HepG2 (cell line): ENCODE measurements around the gene MTA1. TPM values are rescaled to one million over a fixed set of nuclear protein-coding genes. Genes with fewer than 3 reads are reported as not detected.

Experiments
- AGO2 ChIP-seq: fragments of 200-400 bp; formaldehyde crosslinking; optimal IDR thresholded peaks from 2 replicates; pipeline ENCODE3; 2017; ENCODE audit warnings: mild to moderate bottlenecking, low read depth, low read length, moderate library complexity
- ARHGAP35 ChIP-seq: sonication (generic); formaldehyde crosslinking; IDR thresholded peaks from 2 replicates; pipeline ENCODE4 v1.9.0; 2022; ENCODE audit warnings: mild to moderate bottlenecking, inconsistent platforms, moderate library complexity, missing genetic modification reagents, borderline replicate concordance
- ARNT ChIP-seq: fragments of 450-650 bp; IDR thresholded peaks from 2 replicates; pipeline ENCODE4 v1.6.1; 2017
- CBFB ChIP-seq: sonication (generic); formaldehyde crosslinking; IDR thresholded peaks from 2 replicates; pipeline ENCODE4 v1.4.0; 2020; ENCODE audit warnings: missing genetic modification reagents
- HMGXB4 ChIP-seq, 2 experiments: sonication (generic) in 1 of 2; formaldehyde crosslinking in 1 of 2; IDR thresholded peaks; 2 replicates each; pipeline versions ENCODE4 v1.4.0 to v1.6.1; 2018 to 2020; ENCODE audit warnings: missing genetic modification reagents in 2 of 2, borderline replicate concordance in 1 of 2, low read depth in 1 of 2, mild to moderate bottlenecking in 1 of 2, missing biosample characterization in 1 of 2
- HNRNPL ChIP-seq: fragments of 200-400 bp; formaldehyde crosslinking; IDR thresholded peaks from 2 replicates; pipeline ENCODE4 v1.6.1; 2017; ENCODE audit warnings: mild to moderate bottlenecking, low read depth, low read length
- HNRNPLL ChIP-seq: fragments of 200-400 bp; formaldehyde crosslinking; IDR thresholded peaks from 2 replicates; pipeline ENCODE4 v1.6.1; 2017; ENCODE audit warnings: mild to moderate bottlenecking, low read depth, low read length; ENCODE audit not compliant: poor library complexity, severe bottlenecking
- NFYB ChIP-seq: sonication (generic); formaldehyde crosslinking; IDR thresholded peaks from 2 replicates; pipeline ENCODE4 v1.4.0; 2020; ENCODE audit warnings: missing genetic modification reagents
- STAG1 ChIP-seq: sonication (generic); formaldehyde crosslinking; IDR thresholded peaks from 2 replicates; pipeline ENCODE4 v1.4.0; 2020; ENCODE audit warnings: missing genetic modification reagents
- TSC22D2 ChIP-seq: sonication (generic); formaldehyde crosslinking; IDR thresholded peaks from 2 replicates; pipeline ENCODE4 v1.5.1; 2020; ENCODE audit warnings: missing genetic modification reagents, mild to moderate bottlenecking, borderline replicate concordance
- ZBTB21 ChIP-seq: sonication (generic); formaldehyde crosslinking; IDR thresholded peaks from 2 replicates; pipeline ENCODE4 v1.4.0; 2020; ENCODE audit warnings: missing genetic modification reagents
- ZC3H13 ChIP-seq: sonication (generic); formaldehyde crosslinking; IDR thresholded peaks from 2 replicates; pipeline ENCODE4 v1.8.1; 2023; ENCODE audit warnings: mild to moderate bottlenecking, missing genetic modification reagents, moderate library complexity
- ZNF704 ChIP-seq: sonication (generic); formaldehyde crosslinking; IDR thresholded peaks from 2 replicates; pipeline ENCODE4 v1.8.1; 2023; ENCODE audit warnings: mild to moderate bottlenecking, inconsistent platforms, moderate library complexity, missing genetic modification reagents, borderline replicate concordance
- polyA plus RNA-seq, 8 experiments: library from polyadenylated mRNA; depleted of rRNA in 3 of 8; stranded (reverse) in 7 of 8; unstranded in 1 of 8; fragments of >200 nt; fragmentation: Illumina TruSeq in 4 of 8; extraction: Trizol in 4 of 8; gene quantifications; 2 replicates each; pipeline versions ENCODE4 v1.2.1 to v1.2.3, GENCODE V29; 2011 to 2016; ENCODE audit warnings: low read depth in 4 of 8, missing spikeins in 1 of 8, mixed read lengths in 1 of 8; ENCODE audit not compliant: insufficient read depth in 1 of 8
- total RNA-seq, 5 experiments: library from RNA; depleted of rRNA; stranded (reverse); fragments of >200 nt; fragmentation: Illumina TruSeq; extraction: Trizol; gene quantifications; 2 replicates each; pipeline ENCODE4 v1.2.3, GENCODE V29; 2016; ENCODE audit warnings: low read depth in 1 of 5

Gene MTA1
- total and polyA plus RNA-seq, 2 of the 13 experiments (the other 11 are each of a cell fraction or from before 2014, with no cell fraction given), result 35.2 to 85.8 TPM

- TF ChIP-seq HNRNPL (0 out of 2 replicates have a peak, but pooled peaks have one; percentile 2), ZC3H13 (CRISPR knock-in tag) (0 out of 2 replicates have a peak, but pooled peaks have one; percentile 42), NFYB (CRISPR knock-in tag) (no peak), ZNF704 (CRISPR knock-in tag) (no peak), CBFB (CRISPR knock-in tag) (no peak), ARHGAP35 (CRISPR knock-in tag) (no peak), HMGXB4 (CRISPR knock-in tag; IDR thresholded peaks at IDR 0.05; ENCODE audit: borderline replicate concordance in 1 of 2, low read depth in 1 of 2) (no peak), ZBTB21 (CRISPR knock-in tag) (no peak), AGO2 (peak; percentile 20), HNRNPLL (peak; percentile 1), ARNT (no peak), TSC22D2 (CRISPR knock-in tag) (no peak), STAG1 (CRISPR knock-in tag) (no peak)
- TF ChIP-seq, all 625 proteins: peak for 4
These were observed 81.1 kb downstream of the MTA1 start (continued) for GRCh38 chr14:105500726-105501101.
